ENCODE results near the gene ANKRD23. TPM values are rescaled to one million over a fixed set of nuclear protein-coding genes. Genes with fewer than 3 reads are reported as not detected.

ANKRD23 gene
- total and polyA plus RNA-seq, 2 of the 4 experiments (the other 2 are of a cell fraction), result 0.54 to 1.5 TPM

GRCh38 chr2:96801786-96802595 is 41.8 kb downstream of the ANKRD23 start:
- ChIA-PET CTCF (no interaction called here), POLR2A (ENCODE audit: unreplicated experiment) (no interaction called here)
- Histone ChIP-seq H3K36me3 (ENCODE audit: control insufficient read depth, insufficient read depth, low read length) (peaks cover 2% of the 10 kb centered on the region), H2BK15ac (ENCODE audit: low read depth, low read length) (no peak overlapping the region), H3K9ac (ENCODE audit: low read depth, low read length) (no peak overlapping the region), H2BK120ac (ENCODE audit: low read depth, low read length) (no peak overlapping the region), H3K4me3 (ENCODE audit: insufficient read depth, low read depth, low read length) (no peak overlapping the region), H2BK20ac (ENCODE audit: low read depth, low read length) (no peak overlapping the region), H3K23ac (ENCODE audit: low read depth, low read length) (no peak overlapping the region), H4K5ac (ENCODE audit: low read depth, low read length) (no peak overlapping the region), H3K14ac (replicated peaks; ENCODE audit: low read depth, low read length) (no peak overlapping the region), H3K9me1 (ENCODE audit: insufficient read depth, low read length) (0 out of 2 replicates have a peak, but pooled peaks cover under 1% of the 10 kb centered on the region), H2BK5ac (ENCODE audit: low read depth, low read length, poor library complexity, severe bottlenecking) (peak overlapping the region; percentile 24), H3K79me1 (ENCODE audit: low read depth in 1 of 2, low read length in 2 of 2) (no peaks in the 10 kb centered on the region), H3K27me3 (ENCODE audit: control insufficient read depth, insufficient read depth, low read length) (no peaks in the 10 kb centered on the region), H3K4me2 (ENCODE audit: low read depth, low read length) (no peak overlapping the region), H3K4ac (ENCODE audit: low read depth, low read length) (no peak overlapping the region), H3K56ac (ENCODE audit: extremely low read depth, insufficient read depth, low read length) (no peak overlapping the region), H4K91ac (ENCODE audit: insufficient read depth, low read depth, low read length) (no peak overlapping the region), H3K27ac (ENCODE audit: insufficient read depth, low read length) (no peak overlapping the region), H4K20me1 (ENCODE audit: insufficient read depth, low read length) (no peaks in the 10 kb centered on the region), H3K4me1 (ENCODE audit: control insufficient read depth, insufficient read depth, low read length) (no peaks in the 10 kb centered on the region), H2AK9ac (replicated peaks; ENCODE audit: low read depth, low read length, poor library complexity) (peak overlapping the region; percentile 58), H3K18ac (ENCODE audit: low read depth, low read length) (no peak overlapping the region), H2AK5ac (ENCODE audit: low read depth, low read length) (no peak overlapping the region; the same call in 1 of the 2 replicates), H2AFZ (replicated peaks; ENCODE audit: low read length, poor library complexity) (no peak overlapping the region), H4K8ac (ENCODE audit: low read depth in 2 of 2, low read length in 2 of 2) (no peak overlapping the region), H3K9me3 (ENCODE audit: control insufficient read depth, insufficient read depth, low read length) (no peaks in the 10 kb centered on the region)
- in situ Hi-C loops (cut with MboI; ENCODE audit: low sequenced_read_pairs) (no loop called here), dilution Hi-C loops (cut with HindIII; ENCODE audit: low sequenced_read_pairs, unreplicated experiment) (no loop called here), intact Hi-C loops (cut with micrococcal nuclease) (loop anchor here (5.0 kb wide), 1 partner anchor 40 kb away; the partner anchor contains the start of gene CNNM4)
- no TSS peak for BruUV-seq (replicated peaks)
- ATAC-seq (ENCODE audit: low read depth) (no peak), DNase-seq (no peak)
- TF ChIP-seq ELK1 (IDR thresholded peaks at IDR 0.05; ENCODE audit: borderline replicate concordance, low read depth, low read length) (no peak), RAD21 (IDR thresholded peaks at IDR 0.05; ENCODE audit: low read length) (no peak), SMC3 (IDR thresholded peaks at IDR 0.05; ENCODE audit: low read depth, low read length) (no peak), BHLHE40 (IDR thresholded peaks at IDR 0.05; ENCODE audit: low read depth, low read length) (no peak), MAFK (IDR thresholded peaks at IDR 0.05; ENCODE audit: low read depth, low read length) (no peak), MXI1 (IDR thresholded peaks at IDR 0.05; ENCODE audit: borderline replicate concordance, low read depth, low read length) (no peak), CTCF (conservative IDR thresholded peaks at IDR 0.05; ENCODE audit: low read depth, low read length) (no peak), FOS (IDR thresholded peaks at IDR 0.05; ENCODE audit: low read depth, low read length) (no peak), RCOR1 (IDR thresholded peaks at IDR 0.05; ENCODE audit: insufficient replicate concordance, low read length) (no peak), CHD1 (IDR thresholded peaks at IDR 0.05; ENCODE audit: low read depth, low read length) (no peak), RFX5 (IDR thresholded peaks at IDR 0.05; ENCODE audit: low read depth, low read length) (no peak), POLR2A (IDR thresholded peaks at IDR 0.05; ENCODE audit: low read depth, low read length) (no peak), MAZ (IDR thresholded peaks at IDR 0.05; ENCODE audit: borderline replicate concordance, low read depth, low read length) (no peak), USF2 (IDR thresholded peaks at IDR 0.05; ENCODE audit: low read depth, low read length) (no peak)
- WGBS, 2 experiments (ENCODE audit: extremely low coverage in 2 of 2, insufficient read length in 1 of 2), result 53% methylated on average over 2 of the region's 10 CpGs; no CpG with 5 or more reads in 1 of the 2 experiments

All from IMR-90 (cell line).